Duodenal mucosa (tissue), 2 donors: ENCODE measurements around the gene ZNF467.

Experiments
- H3K27ac ChIP-seq: one replicate; pipeline ENCODE4 v1.7.0; 2013; ENCODE audit warnings: low read depth, low read length
- H3K27me3 ChIP-seq, 2 donors: one replicate each; pipeline ENCODE4 v1.7.0; 2013; ENCODE audit warnings: low read length in 2 of 2, control low read depth in 1 of 2; ENCODE audit not compliant: insufficient read depth in 2 of 2, control insufficient read depth in 1 of 2
- H3K36me3 ChIP-seq, 2 donors: one replicate each; pipeline ENCODE4 v1.7.0; 2013; ENCODE audit warnings: low read length in 2 of 2, control low read depth in 1 of 2; ENCODE audit not compliant: insufficient read depth in 2 of 2, control insufficient read depth in 1 of 2
- H3K4me1 ChIP-seq, 2 donors: one replicate each; pipeline ENCODE4 v1.7.0; 2013; ENCODE audit warnings: low read length in 2 of 2, control low read depth in 1 of 2; ENCODE audit not compliant: insufficient read depth in 2 of 2, control insufficient read depth in 1 of 2
- H3K4me3 ChIP-seq, 2 donors: one replicate each; pipeline ENCODE4 v1.7.0; 2013; ENCODE audit warnings: low read length in 2 of 2, low read depth in 1 of 2
- H3K9ac ChIP-seq, 2 donors: one replicate each; pipeline ENCODE4 v1.7.0; 2013; ENCODE audit warnings: low read length in 2 of 2, low read depth in 1 of 2
- H3K9me3 ChIP-seq, 2 donors: one replicate each; pipeline ENCODE4 v1.7.0; 2013; ENCODE audit warnings: low read length in 2 of 2, control low read depth in 1 of 2; ENCODE audit not compliant: control insufficient read depth in 1 of 2

Gene ZNF467, protein sequence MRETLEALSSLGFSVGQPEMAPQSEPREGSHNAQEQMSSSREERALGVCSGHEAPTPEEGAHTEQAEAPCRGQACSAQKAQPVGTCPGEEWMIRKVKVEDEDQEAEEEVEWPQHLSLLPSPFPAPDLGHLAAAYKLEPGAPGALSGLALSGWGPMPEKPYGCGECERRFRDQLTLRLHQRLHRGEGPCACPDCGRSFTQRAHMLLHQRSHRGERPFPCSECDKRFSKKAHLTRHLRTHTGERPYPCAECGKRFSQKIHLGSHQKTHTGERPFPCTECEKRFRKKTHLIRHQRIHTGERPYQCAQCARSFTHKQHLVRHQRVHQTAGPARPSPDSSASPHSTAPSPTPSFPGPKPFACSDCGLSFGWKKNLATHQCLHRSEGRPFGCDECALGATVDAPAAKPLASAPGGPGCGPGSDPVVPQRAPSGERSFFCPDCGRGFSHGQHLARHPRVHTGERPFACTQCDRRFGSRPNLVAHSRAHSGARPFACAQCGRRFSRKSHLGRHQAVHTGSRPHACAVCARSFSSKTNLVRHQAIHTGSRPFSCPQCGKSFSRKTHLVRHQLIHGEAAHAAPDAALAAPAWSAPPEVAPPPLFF

DNA sequence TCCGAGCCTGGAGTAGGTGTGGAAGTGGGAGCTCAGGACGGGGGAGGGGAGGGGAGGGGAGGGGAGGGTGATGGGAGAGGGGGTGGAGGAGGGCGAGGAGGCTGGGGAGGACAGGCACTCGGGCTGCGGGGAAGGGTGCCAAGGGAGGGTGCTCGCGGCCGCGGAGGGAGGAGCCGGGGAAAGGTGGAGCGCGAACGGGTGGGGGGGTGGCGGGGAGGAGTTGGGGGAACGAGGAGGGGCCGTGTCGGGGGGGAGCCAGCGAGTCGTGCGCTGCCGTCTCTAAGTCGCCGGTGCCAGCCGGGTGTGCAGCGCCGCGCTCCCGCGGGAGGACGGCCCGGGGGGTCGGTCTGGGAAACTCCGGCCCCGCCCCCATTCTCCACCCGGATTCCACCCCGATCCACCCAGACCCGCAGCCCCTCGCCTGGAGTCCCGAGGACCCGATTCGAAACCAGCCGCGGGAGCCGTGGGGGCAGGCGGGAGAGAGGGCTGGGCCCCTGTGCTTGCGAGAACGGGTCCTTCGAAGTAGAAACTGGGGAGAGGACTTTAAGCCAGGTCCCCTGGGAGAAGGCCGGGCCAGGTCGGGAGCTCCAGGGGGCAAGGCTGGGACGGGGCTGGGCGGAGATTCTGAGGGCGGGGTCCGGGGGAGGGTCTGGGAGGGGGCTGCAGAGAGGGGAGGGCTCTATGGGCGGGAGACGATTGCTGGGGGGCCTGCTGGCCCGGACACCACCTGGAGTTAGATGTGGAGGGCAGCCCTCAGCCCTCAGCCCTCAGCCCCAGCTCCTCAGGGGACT is at the start of gene ZNF467:
TSS of gene ZNF467 (minus strand) at position 143 of the 791 bp plus-strand sequence. CDS start 2,556 bp downstream, outside the sequence.
- peak within 1 kb of the TSS; percentile 50 for H3K27ac ChIP-seq
- H3K27me3 ChIP-seq = peaks cover 5 to 13% of the 10 kb centered on the region in 2 donors
- H3K9me3 ChIP-seq = no peaks in the 10 kb centered on the region
- peak within 1 kb of the TSS; percentile 56 to 59 for H3K4me3 ChIP-seq
- peaks cover 0 to 5% of the 10 kb centered on the region in 2 donors for H3K4me1 ChIP-seq
- no peaks in the 10 kb centered on the region for H3K36me3 ChIP-seq
- no peak within 1 kb of the TSS for H3K9ac ChIP-seq

- no peak overlapping the region for H3K9ac ChIP-seq
- peak overlapping the region; percentile 21 to 43 for H3K4me3 ChIP-seq
- peaks cover 6 to 16% of the 10 kb centered on the region in 2 donors for H3K4me1 ChIP-seq
- H3K9me3 ChIP-seq = no peaks in the 10 kb centered on the region
- no peaks in the 10 kb centered on the region for H3K27me3 ChIP-seq
- H3K36me3 ChIP-seq = no peaks in the 10 kb centered on the region
- no peak overlapping the region for H3K27ac ChIP-seq
These were observed 49.1 kb upstream of the ZNF467 start for GRCh38 chr7:149822353-149822943.

DNA sequence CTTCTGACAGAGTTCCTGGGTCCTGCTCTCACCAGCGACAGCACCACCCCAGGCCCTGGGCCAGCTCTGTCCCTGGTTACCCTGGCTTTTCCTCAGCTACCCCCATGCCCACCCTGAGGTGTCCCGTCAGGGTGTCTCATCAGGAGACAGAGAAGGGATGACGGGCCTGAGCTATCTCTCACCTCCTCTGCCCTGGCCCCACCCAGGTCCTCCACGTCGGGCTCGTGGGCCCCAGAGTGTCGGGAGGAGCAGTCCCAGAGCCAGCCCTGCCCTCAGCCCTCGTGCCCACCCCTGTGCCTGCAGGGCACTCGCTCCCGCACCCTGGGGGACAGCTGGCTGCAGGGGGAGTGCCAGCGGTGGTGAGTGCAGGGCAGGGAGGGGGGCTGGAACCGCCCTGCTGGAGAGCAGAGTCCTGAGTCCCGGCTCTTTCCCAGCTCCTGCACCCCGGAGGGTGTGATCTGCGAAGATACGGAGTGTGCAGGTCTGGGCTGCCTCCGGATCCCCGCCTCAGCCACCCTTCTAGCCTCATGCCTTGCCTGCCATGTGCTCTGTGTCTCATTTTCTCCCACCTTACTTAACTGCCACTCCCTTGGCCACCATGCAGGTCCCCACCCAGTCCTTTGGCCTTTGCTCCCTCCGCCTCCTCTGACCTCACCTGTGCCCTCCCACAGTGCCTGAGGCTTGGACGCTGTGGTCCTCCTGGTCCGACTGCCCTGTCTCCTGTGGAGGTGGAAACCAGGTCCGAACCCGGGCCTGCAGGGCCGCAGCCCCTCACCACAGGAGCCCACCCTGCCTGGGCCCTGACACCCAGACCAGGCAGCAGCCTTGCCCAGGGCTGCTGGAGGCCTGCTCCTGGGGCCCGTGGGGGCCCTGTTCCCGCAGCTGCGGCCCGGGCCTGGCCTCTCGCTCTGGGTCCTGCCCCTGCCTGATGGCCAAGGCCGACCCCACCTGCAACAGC is 48.1 kb upstream of the ZNF467 start:
- Histone ChIP-seq H3K4me3 (peak overlapping the region; percentile 21 to 43), H3K36me3 (no peaks in the 10 kb centered on the region), H3K27me3 (no peaks in the 10 kb centered on the region), H3K27ac (no peak overlapping the region), H3K9me3 (no peaks in the 10 kb centered on the region), H3K9ac (no peak overlapping the region), H3K4me1 (peaks cover 6 to 16% of the 10 kb centered on the region in 2 donors)

DNA sequence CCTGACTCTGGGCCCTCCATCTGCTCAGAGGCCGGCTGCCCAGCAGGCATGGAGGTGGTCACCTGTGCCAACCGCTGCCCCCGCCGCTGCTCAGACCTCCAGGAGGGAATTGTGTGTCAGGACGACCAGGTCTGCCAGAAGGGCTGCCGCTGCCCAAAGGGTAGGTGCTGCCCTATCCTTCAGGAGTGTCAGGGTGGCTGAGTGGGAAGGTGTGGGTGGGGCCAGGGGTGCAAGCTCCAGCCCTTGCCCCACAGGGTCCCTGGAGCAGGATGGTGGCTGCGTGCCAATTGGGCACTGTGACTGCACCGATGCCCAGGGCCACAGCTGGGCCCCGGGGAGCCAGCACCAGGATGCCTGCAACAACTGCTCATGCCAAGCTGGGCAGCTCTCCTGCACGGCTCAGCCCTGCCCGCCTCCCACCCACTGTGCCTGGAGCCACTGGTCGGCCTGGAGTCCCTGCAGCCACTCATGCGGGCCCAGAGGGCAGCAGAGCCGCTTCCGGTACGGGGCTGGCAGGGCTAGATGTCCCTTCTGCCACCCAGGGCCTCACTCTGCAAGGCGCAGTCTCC is 47.3 kb upstream of the ZNF467 start:
- H3K27me3 ChIP-seq = no peaks in the 10 kb centered on the region
- no peaks in the 10 kb centered on the region for H3K9me3 ChIP-seq
- no peak overlapping the region for H3K9ac ChIP-seq
- H3K36me3 ChIP-seq = no peaks in the 10 kb centered on the region
- no peak overlapping the region for H3K27ac ChIP-seq
- no peak overlapping the region for H3K4me3 ChIP-seq
- peaks cover 6 to 16% of the 10 kb centered on the region in 2 donors for H3K4me1 ChIP-seq

DNA sequence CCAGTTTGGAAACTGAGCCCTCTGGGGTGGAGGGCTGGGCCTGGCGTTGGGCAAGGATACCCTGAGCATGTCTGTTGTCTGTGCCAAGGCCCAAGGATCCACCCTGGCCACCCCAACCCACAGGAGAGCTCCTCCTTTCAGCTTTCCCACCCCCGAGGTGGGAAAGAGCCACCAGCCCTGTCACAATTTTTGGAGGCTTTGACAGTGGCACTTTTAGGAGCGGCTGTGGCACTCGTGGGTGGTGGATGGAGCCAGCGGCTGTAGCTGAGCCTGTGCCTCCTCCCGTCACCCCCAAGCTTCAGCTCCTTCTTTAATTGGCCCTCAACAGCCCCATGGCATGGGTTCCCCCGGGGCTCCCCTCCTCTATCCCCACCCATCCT is 46.6 kb upstream of the ZNF467 start:
- Histone ChIP-seq H3K27ac (no peak overlapping the region), H3K27me3 (no peaks in the 10 kb centered on the region), H3K9me3 (no peaks in the 10 kb centered on the region), H3K9ac (no peak overlapping the region), H3K36me3 (no peaks in the 10 kb centered on the region), H3K4me3 (no peak overlapping the region), H3K4me1 (peaks cover 6 to 16% of the 10 kb centered on the region in 2 donors)

DNA sequence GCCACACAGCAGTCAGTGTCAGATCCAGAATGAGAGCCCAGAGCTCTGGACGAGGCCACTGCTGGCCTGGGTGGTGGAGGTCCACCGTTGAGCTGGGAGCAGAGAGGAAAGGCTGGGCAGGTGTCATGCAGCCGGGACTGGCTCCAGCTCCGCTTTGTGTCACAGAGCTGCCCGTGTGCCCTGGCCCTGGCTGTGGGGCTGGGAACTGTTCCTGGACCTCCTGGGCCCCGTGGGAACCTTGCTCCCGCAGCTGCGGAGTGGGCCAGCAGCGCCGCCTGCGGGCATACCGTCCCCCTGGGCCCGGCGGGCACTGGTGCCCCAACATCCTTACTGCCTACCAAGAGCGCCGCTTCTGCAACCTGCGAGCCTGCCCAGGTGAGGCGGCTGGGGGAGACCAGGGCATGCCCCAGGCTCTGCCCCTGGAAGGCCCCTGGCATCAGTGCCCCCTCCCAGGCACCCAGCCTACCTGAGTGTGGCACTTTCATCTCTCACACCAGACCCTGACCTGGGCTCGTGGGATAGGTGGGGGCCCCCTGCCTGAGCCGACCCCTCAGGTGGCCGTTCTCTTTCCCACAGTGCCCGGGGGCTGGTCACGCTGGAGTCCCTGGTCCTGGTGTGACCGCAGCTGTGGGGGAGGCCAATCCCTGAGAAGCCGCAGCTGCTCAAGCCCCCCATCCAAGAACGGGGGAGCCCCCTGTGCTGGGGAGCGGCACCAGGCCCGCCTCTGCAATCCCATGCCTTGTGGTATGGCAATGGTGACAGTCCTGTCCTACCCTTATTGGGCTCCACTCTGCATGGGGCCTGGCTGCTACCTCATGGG is 46.0 kb upstream of the ZNF467 start:
- H3K27ac ChIP-seq = no peak overlapping the region
- H3K4me3 ChIP-seq = no peak overlapping the region
- peaks cover 6 to 16% of the 10 kb centered on the region in 2 donors for H3K4me1 ChIP-seq
- H3K27me3 ChIP-seq = no peaks in the 10 kb centered on the region
- H3K36me3 ChIP-seq = no peaks in the 10 kb centered on the region
- H3K9me3 ChIP-seq = no peaks in the 10 kb centered on the region
- no peak overlapping the region for H3K9ac ChIP-seq

DNA sequence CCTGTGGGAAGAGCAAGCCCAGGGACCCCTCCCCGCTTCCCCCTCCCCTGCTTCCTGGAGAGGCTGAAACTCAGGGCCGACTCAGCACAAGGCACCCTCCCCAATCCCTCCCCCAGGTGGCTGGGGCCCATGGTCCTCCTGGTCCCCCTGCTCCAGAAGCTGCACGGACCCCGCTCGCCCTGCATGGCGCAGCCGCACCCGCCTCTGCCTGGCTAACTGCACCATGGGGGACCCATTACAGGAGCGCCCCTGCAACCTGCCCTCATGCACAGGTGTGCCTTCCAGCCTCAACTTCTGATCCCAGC is 45.1 kb upstream of the ZNF467 start:
- no peak overlapping the region for H3K27ac ChIP-seq
- peaks cover 6 to 16% of the 10 kb centered on the region in 2 donors for H3K4me1 ChIP-seq
- H3K9me3 ChIP-seq = no peaks in the 10 kb centered on the region

DNA sequence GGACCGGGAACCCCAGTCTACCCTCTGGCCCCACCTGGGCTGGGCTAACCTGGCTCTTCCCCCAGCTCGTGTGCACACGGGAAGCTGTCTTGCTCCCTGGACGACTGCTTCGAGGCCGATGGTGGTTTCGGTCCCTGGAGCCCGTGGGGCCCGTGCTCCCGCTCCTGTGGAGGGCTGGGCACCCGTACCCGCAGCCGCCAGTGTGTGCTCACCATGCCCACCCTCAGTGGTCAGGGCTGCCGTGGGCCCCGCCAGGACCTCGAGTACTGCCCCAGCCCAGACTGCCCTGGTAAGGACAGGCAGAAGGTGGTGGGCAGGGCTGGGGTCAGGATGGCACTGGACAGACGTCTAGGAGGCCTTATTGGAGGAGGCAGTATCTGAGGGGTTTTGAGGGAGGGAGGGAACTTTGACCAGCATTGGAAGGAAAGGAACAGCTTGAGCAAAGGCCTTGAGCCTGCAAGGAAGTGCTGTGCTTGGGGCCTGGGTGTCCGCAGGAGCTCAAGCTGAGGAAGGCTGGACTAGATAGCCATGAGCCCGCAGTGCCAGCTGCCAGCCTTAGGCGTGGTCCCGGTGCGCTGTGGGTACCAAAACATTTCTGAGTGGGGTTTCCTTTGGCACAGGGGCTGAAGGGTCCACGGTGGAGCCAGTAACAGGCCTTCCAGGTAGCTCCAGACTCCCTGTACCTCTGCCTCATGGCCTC is 44.6 kb upstream of the ZNF467 start:
- Histone ChIP-seq H3K27me3 (no peaks in the 10 kb centered on the region), H3K27ac (no peak overlapping the region), H3K4me3 (no peak overlapping the region), H3K36me3 (no peaks in the 10 kb centered on the region), H3K9me3 (no peaks in the 10 kb centered on the region), H3K4me1 (peaks cover 6 to 16% of the 10 kb centered on the region in 2 donors), H3K9ac (no peak overlapping the region)

More for the DNA sequence above, 45.1 kb upstream of the ZNF467 start:
- Histone ChIP-seq H3K4me3 (no peak overlapping the region), H3K36me3 (no peaks in the 10 kb centered on the region), H3K9ac (no peak overlapping the region), H3K27me3 (no peaks in the 10 kb centered on the region)
